HG03039 (cell line): ENCODE data around the gene CACNA1S.

Experiments used
- ATAC-seq: cut with Tn5 transposase; IDR thresholded peaks from one replicate; pipeline ENCODE4 v1.9.1; 2021; ENCODE audit warnings: mild to moderate bottlenecking, moderate library complexity; ENCODE audit not compliant: unreplicated experiment

CACNA1S gene

DNA sequence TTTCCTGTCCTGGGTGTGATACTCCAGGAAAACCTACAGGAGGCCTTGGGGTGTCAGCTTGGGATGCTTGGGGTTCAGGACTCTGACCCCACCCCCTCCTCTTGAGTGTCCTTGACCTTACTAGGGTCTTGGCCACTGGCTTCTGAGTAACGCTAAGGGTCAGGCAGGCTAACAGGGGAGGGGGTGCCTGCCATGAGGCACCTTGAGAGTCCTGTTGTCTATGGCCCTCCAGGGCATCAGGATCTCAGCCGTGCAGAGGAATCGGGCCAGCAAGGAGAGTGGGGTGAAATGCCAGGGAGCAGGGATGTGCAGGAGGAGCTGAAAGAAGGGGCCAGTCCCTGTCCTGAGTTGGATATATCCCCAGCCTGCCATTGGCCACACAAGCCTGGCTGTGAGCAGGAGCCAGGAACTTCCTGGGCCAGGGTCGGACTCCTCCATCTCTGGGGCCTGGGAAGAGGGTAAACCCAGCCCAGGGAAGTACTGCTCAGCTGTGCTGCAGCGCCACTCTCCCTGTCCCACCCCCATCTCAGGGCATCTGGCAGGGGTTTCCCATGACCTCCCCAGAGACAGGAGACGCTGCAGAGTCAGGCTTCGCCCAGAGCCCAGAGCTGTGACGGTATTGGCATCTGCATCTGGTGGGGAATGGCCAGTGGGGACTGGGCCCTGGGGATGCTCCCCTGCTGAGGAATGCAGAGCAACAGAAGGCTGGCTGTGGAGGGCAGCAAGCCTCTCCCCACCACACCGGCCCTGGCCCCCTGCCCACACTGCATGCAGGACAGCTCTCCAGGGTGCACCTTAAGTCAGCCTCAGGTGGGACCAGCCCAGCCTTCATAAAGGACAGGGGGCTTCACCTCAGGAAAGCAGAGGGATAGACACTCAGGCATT is 95.0 kb downstream of the CACNA1S start:
- ATAC-seq: no peak

DNA sequence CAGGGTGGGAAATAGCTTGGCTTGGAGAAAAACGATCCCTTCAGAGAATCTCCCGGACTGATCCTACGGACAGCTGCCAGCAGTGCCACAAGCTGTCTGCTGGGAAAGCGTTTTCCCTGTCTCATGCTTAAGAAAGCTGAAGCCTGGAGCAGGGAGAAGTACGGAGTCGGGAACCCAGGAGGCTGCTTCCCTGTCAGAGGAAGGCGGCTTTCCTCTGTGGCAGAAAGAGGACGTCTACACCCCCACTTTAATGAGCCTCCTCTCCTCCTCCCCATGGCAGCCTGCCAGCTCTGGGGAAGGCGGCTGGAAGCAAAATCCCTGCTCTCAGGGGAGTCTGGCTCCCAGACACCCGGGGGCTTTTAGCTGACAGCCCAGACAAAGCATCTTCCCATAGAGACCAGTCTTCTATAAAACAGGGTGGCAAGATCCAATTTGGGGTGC is 96.0 kb downstream of the CACNA1S start:
- no peak for ATAC-seq

DNA sequence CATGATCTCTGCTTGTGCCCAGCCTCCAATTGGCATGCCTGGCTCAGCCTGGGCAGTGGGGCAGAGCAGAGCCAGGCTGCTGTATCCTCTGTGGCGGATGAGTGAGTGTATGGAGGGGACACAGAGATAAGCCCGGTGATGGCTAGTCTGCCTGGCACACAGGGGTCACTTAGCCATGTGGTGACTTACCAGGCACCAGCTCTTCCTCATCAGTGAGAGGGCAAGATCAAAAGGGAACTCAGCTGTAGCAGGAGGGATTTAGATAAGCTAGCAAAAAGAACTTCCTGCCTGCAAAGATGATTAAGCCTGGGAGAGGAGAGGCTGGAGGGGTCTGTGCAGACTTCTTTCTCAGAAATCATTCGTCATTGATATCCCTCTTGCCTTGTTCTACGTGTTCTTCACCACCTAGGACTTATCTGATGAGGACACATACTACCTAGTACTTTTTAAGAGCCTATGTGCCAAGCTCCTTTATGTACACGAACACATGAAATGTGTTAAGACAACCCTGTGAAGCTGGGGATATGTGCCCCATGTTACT is 96.6 kb downstream of the CACNA1S start:
- ATAC-seq: no peak

DNA sequence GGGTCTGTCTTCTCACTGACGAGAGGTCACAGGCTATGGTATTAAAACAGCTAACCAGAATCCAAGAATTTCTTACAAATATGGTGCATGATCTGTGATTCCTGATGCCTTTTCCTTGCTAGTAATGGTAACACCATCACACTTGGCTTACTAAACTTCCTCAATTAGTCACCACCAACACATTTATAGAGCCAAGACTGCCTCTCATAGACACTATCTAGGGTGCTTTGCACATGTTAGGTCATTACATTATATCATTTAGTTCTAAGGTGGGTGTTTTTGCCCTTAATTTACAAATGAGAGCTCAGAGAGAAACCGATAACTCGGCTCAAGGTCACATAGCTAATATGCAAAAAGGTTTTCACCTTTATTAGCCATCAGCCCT is 97.4 kb downstream of the CACNA1S start:
- no peak for ATAC-seq

DNA sequence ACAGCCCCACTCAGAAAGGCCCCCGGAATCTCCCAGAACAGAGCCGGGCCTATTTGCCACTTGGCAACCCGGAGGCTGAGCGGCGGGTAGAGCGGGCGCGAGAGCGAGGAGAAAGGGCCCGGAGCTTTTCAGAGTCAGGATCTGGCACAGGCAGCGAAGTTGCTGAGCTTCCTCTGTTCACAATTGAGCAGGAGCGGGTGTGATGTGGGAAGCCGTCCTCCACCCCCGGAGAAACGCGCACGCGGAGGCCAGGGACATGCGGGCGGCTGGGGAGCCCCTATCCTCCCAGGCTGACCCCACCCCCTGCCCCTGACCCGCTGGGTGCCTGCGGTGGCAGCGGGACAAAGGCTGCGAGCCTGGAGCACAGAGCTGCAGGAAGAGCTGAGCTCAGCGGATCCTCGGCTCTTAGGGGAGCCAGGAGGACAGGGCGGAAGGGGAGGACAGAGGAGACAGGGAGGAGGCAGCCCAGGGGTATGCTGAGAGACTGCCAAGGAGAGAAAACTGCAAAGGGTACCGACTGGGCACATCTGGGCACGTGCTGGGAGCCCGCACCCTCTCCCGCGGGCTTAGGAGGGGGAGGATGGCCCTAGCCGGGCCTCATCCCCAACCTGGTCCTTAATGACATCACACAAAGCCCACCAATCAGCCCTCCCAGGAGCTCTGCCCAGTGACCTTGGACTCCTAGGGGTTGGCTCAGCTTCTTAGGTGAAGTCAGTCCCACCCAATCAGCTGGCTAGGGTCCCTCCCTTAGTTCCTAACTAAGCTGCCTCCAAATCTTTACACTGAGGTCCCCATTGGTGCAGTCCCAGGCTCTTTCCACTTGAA is 98.0 kb downstream of the CACNA1S start:
- ATAC-seq: no peak

DNA sequence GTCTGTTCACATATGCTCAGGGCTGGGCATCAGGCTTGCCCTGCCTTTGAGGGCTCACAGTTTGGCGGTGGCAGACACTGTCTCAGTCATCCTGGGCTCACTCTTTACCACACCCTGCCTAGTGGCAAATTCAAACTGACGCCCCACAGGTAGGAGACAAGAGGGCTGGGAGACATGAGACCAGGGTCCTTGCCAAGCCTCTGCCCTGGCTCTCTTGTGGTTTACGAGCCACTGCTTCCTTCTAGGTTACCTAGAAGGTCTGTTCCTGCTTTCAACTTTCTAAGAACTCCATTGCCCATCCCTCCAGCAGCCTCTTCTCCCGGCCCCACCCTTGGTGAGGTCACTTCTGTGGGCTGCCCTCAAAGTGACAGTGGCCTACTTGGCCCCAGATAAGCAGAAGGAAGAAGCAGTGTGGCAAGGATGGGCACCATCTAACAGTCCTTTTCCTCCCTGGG is 99.2 kb downstream of the CACNA1S start:
- no peak for ATAC-seq

DNA sequence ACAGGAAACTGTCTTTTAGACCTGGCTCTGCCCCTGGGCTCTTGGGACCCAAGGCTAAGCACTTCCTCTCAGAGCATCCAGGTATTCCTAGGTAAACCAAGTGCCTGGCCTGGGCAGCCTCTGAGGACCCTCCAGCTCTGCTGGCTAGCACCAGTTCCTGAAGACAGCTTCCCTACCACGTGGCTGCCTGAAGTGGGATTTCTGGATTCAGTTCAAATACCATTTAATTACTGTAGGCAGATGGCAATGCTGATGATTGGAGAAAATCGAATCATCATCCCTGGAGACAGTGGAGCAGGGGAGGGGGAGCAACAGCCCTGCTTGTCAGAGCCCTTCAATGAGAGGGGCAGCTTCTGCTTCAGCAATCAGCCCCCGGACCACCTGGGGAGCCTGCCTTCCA is 100.6 kb downstream of the CACNA1S start:
- no peak for ATAC-seq

DNA sequence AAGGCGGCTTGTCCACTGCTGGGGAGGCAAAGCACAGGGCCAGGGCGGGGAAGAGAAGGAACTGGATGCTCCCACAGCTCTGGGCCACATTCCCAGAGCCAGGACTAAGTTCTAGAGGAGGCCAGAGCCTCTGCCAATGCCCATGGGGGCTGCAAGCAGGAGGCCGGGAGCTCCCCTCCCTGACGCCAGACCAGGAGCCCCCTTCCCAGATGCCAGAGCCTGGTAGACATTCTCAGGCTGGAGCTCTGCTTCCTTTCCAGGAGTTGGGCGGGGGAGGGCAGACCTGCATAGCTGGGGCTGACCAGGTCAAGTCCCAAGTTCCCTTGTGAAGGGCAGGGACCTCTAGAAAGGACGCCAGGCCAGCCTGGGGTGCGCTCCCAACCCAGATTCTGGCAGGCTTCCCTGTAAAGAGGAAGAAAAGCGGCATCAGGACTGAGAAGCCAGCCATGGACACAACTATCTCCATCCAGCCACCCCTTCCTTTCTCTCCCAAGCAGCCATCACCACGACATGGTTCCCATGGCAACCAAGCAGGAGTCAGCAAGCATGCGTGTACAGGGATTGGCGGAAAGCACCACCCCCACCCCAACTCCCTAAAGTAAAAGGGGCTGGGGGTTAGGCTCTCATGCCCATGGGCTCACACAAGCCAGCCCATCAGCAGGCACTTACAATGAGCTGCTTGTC is 102.1 kb downstream of the CACNA1S start:
- no peak for ATAC-seq

DNA sequence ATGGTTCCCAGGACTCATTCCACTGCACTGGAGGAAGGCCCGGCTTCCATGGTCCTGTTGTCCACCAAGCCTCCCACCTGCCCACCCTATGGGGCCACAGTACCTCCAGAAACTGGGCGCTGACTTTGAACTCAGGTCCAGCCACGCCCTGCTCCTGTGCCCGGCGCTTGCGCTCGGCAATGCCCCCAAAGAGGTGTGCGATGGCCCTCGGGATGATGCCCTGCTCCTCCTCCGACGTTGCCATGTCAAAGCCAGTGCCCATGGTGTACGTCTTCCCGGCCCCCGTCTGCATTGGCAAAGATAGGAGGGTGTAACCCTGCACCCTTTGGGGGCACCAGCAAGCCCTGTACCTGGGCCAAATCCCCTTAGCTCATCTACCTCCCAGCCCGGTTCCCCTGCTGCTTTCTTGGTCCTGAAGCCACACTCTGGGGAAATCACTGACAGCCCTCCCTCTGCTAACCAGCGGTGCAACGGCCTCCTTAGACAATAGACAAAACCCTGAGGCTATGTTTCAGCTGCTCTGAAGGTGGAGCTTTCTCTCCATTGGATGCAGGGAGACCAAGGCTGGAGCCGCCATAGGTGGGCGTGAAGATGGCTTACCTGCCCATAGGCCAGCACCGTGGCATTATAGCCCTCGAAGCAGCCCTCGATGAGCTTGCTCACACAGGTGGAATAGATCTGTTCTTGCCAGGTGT is 103.4 kb downstream of the CACNA1S start:
- no peak for ATAC-seq

DNA sequence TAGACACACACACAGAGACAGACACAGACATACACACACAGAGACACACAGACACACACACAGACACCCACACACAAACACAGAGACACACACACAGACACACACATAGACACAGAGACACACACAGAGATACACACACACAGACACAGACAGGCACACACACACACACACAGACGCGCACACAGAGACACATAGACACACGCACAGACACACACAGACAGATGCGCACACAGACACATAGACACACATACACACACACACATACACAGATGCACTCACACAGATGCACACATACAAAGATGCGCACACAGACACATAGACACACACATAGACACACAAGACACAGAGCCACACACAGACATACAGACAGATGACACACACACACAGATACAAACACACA is 104.7 kb downstream of the CACNA1S start:
- no peak for ATAC-seq

DNA sequence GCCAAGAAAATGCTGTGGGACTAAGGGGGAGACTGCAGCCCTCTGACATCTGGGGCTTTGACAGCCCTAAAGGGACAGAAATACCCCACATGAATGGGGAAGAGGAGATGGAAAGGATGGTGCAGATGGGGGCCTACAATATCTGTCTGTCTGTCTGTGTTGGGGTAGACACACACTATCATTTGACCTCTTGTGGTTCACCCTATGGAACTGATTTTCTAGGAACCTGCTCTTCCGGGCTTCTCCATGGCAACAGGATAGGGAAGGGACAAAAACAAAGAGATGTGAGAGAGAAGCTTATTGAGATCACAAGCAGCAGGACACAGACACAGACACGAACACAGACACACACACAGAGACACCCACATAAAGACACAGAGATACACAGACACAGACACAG is 105.8 kb downstream of the CACNA1S start:
- no peak for ATAC-seq

DNA sequence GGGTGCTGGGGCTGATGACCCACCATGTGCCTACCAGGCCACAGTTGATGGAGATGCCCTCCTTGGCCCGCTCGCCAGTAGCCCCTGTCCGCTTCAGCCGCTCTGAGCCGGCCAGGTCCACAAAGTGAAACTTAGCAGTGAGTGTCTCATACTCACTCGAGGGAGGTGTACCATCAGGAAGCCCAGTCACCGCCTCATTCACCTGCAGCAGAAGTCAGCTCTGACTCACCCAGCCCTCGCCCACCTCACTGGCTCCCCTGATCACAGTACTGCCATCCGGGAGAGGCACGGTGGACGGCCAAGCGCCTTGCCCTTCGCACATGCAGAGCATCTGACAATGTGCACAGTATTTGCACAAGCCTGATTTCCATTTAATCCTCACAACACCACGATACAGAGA is 107.5 kb downstream of the CACNA1S start:
- no peak for ATAC-seq

DNA sequence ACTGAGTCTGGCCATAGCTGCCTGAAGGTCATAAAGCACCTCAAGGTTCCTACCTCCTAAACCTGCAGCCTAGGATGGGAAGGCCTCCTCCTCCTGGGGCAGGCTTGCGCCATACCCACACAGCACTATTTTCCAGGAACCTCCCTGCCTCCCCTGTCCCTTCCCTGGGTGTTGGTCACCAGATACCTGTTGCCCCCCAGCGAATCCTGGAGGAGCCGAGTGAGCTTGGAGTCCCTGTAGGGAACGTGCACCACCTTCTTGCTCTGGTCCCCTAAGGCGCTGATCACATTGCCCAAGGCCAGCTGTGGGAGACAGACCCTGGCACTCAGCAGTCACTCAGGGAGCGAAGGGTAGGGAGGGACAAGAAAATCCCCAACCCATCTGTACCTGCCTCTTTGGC is 108.1 kb downstream of the CACNA1S start:
- no peak for ATAC-seq

DNA sequence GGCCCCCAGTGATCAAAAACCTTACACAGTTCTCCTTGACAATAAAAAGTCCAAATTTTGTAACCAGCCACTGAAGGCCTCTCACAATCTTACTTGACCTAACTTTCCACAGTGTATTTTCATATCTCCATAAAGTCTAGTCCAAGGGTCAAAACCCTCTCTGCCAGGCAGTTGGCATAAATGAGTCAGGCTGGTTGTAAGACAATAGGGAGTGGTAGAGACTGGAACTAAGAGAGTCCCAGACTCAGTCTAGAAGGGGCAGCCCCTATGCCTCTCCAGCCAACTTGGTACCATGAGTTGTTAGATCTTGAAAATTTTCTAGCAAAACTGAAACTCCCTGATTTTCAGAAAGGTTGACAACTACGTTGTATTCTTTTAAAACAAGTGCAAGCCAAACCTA is 109.7 kb downstream of the CACNA1S start:
- no peak for ATAC-seq

DNA sequence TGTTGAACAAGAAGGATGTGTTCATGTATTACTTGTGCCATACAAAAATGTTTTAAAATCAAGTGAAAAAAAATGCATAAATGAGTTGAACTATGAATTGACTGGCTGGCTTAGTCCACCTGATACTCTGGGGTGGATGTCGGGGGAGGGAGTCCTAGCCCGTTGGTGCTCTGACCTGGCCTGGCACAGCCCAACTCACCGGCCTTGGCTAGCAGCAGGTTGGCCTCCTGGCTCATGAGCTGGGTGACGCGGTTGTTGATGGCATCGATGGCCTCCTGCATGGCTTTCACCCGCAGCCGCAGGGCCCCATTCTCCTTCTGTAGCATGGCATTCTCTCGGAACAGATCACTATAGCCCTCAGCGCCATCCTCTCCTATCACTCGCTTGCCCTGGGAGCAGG is 110.3 kb downstream of the CACNA1S start:
- no peak for ATAC-seq

DNA sequence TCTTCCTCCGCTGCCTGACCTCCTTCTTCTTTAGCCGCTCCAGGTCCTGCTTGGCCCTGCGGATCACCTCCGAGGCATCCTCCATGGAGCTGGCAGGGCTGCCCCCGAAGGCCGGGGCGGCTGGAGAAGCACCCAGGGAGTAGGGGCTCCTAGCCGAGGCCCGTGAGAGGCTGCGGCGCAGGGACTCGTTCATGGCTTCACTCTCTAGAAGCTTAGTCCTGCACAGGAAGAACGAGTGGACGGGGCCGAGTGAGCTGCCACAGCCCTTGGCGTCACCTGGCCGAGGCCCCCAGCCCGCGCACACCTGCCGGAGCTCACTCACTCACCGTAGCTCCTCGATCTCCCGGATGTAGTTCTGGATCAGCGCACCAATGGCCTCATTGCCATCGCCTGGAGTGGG is 111.8 kb downstream of the CACNA1S start:
- ATAC-seq: no peak

DNA sequence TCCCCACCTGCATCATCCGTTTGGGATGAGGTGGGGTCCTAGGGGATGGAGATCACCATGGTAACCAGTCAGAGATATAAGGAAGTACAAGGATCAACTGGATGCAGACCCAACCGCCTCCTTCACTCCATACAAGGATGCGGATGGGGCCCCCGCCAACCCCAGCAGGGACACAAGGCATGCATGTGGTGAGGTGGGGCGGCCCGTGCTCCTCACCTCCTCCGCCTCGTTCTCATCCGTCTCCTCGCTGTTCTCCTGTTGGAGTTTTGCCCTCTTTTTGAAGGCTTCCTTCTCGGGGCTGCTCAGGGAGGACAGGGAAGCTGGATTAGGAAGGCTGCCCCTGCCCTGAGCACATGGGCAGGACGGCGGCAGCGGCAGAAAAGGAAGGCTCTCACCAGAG is 112.6 kb downstream of the CACNA1S start:
- no peak for ATAC-seq

DNA sequence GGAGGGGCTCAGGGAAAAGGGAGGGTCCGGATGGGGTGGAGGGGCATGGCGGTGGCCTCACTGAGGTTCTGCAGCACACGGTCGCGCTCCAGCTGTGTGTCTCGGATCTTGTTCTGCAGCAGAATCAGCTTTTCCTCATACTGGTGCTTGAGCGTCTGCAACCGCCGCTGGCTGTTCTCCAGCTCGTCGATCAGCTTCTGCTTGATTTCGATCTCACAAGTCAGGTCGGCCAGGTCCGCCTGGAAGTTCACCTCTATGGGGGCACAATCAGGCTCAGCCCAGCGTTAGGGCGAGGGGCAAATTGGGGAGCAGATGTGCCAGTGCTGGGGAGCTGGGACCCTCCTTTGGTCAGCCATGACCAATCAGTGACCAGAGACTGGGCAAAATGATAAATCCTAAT is 113.9 kb downstream of the CACNA1S start:
- no peak for ATAC-seq

DNA sequence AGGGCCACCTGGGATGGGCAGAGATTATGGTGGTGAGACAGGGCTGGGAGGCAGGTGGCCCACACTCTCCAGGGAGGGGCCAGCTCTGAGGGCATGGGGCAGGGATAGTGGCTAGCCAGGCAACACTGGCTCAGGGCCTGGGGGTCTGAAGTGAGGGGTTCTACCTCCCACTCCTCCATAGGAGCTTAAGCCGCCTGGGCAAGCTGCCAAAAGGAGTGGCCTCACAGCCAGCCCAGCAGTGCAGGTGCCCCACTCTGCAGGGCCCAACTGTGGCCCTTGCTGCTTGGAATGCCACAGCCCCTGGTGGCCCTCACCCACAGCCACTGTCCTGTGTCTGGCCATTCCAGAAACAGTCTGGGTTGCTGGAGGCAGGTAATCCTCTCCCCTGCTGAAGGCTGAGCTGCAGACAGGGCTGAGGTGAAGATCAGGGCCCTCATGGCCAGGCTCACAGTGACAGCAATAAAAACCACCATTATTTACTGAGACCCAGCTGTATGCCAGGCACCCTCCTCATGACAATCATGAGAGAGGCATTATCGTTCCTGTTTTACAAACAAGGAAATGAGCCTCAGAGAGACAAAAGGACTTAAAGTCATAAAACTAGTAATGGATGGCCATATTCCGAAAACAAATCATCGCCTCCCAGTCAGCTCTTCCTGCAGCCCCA is 119.7 kb downstream of the CACNA1S start:
- no peak for ATAC-seq

DNA sequence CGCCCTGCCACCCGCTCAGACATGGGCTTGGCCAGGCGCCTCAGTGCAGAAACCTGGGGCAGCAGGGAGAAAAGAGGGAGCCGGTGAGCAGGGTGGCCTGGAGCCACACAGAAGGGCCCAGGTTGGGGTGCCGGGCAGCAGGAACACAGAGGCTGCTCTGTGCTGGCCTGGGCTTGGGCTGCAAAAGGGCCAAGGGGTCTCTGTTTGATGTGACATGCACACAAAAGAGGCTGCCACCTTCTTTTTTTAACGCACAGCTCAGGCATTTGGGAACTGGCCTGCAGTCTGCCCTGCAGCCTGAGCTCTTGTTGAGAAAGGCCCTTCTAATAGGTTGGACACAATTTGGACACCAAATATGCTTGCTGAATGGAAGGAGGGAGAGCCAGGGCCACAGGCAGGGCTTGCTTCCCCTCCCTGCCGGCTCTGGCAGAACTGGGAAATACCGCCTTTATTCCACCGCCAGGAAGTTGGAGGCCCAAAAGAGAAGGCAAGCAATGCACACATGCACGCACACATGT is 121.1 kb downstream of the CACNA1S start:
- ATAC-seq: no peak
